Measurements from ENCODE around the gene DHX34.
"Not testable (repeated sequence)": the region's sequence is repeated elsewhere in the genome, so short reads cannot be mapped to it uniquely, and the experiment has no call there.

Gene DHX34, protein sequence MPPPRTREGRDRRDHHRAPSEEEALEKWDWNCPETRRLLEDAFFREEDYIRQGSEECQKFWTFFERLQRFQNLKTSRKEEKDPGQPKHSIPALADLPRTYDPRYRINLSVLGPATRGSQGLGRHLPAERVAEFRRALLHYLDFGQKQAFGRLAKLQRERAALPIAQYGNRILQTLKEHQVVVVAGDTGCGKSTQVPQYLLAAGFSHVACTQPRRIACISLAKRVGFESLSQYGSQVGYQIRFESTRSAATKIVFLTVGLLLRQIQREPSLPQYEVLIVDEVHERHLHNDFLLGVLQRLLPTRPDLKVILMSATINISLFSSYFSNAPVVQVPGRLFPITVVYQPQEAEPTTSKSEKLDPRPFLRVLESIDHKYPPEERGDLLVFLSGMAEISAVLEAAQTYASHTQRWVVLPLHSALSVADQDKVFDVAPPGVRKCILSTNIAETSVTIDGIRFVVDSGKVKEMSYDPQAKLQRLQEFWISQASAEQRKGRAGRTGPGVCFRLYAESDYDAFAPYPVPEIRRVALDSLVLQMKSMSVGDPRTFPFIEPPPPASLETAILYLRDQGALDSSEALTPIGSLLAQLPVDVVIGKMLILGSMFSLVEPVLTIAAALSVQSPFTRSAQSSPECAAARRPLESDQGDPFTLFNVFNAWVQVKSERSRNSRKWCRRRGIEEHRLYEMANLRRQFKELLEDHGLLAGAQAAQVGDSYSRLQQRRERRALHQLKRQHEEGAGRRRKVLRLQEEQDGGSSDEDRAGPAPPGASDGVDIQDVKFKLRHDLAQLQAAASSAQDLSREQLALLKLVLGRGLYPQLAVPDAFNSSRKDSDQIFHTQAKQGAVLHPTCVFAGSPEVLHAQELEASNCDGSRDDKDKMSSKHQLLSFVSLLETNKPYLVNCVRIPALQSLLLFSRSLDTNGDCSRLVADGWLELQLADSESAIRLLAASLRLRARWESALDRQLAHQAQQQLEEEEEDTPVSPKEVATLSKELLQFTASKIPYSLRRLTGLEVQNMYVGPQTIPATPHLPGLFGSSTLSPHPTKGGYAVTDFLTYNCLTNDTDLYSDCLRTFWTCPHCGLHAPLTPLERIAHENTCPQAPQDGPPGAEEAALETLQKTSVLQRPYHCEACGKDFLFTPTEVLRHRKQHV

DNA sequence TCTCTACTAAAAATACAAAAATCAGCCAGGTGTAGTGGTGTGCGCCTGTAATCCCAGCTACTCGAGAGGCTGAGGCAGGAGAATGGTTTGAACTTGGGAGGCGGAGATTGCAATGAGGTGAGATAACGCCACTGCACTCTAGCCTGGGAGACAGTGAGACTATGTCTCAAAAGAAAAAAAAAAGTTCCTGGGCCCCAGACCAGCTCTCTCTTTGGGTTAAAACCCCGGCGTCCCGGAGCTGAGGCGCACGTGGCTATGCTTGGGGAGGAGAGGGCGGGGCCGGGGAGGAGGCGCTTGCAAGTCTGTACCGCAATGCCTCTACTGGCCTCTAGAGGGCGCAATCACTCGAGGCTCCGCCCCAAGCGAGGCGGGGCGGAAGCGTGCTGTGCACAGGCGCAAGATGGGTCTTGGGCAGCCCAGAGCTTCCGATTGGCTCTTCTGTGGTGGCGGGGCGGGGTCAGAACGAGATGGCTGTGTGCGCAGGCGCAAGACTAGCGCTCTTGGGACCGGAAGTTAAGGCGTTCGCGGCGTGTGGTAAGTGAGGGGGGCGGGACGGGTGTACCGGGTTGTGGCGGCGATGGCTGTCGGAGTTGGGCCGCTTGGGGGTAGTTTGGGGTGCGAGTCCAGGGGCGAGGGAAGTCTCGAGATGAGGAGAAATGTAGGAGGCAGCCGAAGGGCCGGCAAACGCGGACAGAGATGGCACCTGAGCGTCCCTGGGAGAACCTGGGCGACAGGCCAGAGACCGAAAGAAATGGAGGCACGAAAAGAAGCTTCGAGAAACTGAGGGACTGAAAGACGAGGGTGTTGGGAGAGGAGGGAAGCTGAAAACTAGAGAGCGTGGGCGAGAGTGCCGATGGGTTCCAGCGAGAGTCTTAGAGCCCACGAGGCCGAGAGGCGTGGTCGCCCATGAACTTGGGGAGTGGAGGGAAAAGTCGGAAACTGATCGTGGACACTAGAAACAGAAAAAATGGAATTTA, at the start of gene DHX34:
Gene DHX34, plus strand, starts transcription at position 497 of the 977 bp plus-strand sequence. CDS start 3,716 bp downstream, outside the sequence.
- peak; percentile 96 for DNase-seq

DNA sequence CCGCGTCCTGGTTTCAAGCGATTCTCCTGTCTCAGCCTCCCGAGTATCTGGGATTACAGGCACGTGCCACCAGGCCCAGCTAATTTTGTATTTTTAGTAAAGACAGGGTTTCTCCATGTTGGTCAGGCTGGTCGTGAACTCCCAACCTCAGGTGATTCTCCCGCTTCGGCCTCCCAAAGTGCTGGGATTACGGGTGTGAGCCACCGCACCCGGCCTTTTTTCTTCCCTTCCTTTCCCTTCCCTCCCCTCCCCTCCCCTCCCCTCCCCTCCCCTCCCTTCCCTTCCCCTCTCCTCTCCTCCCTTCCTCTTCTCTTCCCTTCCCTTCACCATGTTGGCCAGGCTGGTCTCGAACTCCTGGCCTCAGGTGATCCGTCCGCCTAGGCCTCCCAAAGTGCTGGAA, 48.2 kb upstream of the DHX34 start:
- not testable (repeated sequence) for DNase-seq

DNA sequence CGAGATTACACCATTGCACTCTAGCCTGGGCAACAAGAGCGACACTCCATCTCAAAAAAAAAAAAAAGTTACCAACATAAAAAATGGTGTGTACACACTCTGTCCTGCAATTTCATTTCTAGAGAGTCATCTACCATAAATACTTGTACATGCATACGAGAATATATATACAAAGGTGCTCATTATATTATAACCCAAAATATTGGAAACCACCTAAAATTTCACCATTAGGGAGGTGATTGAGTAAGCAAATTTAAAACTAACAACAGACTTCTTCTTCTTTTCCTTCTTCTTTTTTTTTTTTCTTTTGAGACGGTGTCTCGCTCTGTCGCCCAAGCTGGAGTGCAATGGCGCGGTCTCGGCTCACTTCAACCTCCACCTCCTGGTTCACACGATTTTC, 46.9 kb upstream of the DHX34 start:
- DNase-seq, result no peak

DNA sequence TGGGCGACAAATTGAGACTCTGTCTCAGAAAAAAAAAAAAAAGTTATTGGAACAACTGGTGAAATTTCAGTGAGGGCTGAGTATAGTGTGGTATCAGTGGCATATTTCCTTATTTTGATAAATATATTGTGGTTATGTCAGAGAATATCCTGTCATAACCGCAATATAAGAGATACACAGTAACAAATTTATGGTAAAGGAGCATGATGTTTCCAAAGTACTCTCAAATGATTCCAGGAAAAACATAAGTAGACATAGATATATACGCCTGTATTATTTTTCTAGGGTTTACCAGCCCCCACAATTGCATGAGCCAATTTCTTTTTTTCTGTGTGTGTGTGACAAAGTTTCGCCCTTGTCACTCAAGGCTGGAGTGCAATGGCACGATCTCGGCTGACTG, 45.1 kb upstream of the DHX34 start:
- DNase-seq, result no peak

DNA sequence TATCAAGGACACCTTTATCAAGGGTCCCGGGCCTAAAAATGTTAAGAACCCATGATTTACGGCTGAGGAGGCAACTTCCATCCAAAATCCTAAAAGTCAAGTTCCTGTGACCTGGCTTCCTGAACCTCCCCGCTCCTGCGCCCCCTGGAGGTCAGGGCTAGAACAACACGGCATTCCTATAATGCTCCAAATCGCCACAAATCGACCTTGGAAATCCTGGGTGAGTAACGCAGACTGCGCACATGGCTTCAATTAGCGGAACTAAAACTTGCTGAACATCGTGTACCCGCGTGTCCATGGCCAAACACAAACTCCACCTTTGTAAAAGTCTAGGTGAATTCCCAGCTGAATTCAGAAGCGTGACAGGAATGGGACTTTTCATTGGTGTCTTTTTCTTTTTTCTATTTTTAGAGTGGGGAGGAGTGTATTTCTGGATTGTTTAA, 43.8 kb upstream of the DHX34 start:
- DNase-seq, result peak; percentile 53

DNA sequence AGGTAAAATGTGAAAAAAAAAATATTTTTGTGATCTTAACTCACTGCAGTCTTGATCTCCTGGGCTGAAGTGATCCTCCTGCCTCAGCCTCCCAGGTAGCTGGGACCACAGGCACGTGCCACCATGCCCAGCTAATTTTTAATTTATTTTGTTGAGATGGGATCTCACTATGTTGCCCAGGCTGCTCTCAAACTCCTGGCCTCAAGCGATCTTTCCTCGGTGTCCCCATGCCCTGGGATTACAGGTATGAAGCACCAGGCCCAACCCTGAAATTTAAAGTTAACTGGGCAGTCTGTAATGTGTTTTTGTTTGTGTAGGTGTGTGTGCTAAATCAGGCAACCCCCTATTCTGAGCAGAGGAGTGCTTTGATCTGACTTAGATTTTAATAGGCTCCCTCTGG, 42.8 kb upstream of the DHX34 start:
- no peak for DNase-seq

DNA sequence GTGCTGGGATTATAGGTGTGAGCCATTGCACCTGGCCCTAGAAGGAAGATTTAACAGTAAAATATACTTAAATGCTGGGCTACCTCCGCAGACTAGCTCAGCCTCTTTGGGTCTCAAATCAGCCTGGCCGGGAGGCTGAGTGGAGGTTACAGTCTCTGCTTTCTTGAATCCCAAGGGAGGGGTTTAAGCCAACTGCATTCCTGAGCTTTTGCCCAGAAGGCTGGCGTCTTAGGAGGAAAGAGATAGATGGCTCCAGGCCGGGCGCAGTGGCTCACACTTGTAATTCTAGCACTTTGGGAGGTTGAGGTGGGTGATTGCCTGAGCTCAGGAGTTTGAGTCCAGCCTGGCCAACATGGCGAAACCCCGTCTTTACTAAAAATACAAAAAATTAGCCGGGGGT, 40.1 kb upstream of the DHX34 start:
- no peak for DNase-seq

DNA sequence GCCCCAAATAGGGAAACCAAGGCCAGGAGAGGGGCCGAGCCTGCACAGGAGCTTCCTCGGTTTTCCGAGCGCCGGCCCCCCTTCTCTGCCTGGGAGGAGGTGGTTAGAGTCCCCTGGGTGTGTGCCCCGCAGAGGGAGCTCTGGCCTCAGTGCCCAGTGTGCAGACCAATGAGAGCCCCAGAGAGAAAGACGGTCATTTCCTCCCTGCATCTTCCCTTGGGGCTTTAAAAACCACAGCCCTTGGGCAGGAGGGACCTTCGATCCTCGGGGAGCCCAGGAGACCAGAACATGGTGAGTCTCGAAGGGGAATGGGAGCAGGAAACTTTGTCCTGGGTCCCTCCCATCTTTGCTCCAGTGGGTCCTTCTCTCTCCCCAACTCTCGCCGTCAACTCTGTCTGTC, 39.5 kb upstream of the DHX34 start, which contains the start of gene C5AR1:
Gene C5AR1, plus strand, starts transcription at position 254 of the 400 bp plus-strand sequence. Its CDS starts 35 bp downstream, at position 289.
- no peak for DNase-seq

DNA sequence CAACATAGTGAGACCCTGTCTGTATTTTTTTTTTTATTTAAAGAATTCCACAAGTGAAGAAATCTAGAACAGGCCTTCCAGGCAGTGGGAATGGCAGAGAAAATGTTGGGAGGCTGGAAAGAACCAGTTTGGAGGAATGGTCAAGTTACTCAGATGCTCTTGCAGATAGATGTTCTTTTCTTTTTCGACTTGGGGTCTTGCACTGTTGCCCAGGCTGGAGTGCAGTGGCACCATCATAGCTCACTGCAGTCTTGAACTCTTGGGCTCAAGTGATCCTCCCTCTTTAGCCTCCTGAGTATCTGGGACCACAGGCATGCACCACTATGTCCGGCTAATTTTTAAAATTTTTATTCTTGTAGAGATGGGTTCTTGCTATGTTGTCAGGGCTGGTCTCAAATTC, 38.8 kb upstream of the DHX34 start:
- no peak for DNase-seq

DNA sequence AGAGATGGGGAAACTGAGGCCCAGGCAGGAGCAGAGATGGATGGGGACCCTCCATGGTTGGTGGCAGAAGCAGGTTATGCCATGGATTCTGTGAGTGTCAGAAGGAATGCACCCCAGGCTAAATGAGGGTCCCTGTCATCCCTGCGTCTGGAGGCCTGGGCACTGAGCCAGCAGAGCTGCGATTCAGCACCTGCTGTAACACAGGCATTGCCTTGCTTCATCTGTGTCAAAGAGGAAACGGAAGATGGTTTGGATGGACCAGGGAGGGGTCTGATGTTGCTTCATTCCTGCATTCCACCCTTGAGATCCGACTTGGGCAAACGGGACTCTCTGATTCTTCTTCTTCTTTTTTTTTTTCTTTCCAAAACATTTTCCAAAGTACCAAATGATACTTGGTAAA, 38.3 kb upstream of the DHX34 start:
- no peak for DNase-seq

DNA sequence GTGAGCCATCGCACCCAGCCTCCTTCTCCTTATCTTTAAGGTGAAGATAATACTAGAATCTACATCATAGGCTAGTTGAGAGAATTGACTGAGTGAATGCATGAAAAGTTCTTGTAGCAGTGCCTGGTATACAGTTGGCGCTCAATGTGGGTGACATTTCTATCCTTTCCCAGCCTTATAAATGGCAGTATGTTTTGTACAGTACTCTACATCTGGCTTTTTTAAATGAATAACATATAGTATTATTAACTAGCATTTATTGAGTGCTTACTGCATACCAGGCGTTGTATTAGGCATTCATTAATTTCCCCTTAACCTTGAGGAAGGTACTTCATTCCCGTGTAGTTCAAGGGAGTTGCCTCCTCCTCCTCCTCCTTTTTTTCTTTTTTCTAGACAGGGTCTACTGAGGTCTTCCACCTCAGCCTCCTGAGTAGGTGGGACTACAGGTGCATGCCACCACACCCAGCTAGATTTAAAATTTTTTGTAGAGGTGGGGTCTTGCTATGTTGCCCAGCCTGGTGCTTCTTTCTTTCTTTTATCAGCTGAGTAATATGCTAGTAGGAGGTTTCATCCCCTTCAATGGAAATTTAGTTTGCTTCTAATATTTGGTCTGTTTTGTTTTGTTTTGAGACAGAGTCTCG, 36.6 kb upstream of the DHX34 start:
- DNase-seq, result no peak

DNA sequence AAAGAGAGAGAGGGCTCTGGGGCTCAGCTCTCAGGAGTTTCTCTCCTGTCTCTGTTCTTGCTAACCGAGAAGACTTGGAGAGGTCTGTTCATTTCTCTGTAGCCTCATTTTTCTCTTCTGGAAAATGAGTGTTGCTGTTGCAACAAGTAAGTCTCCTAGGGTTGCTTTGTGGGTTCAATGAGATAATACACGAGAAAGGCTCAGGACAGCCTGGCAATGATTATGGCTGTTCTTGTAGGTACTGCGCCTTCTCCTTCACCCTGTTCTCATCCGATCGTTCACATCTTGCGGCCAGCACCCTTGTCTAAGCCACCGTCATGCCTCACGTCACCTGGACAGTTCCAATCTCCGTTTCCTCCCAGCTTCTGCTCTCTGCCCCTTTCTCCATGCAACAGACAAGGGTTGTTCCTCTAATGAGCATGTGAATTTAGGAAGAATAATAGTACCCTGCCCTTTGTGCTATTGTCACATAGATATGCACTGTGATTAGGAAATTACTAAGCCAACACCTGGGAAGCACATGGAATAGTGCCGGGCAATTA, 35.3 kb upstream of the DHX34 start:
- DNase-seq, result no peak

DNA sequence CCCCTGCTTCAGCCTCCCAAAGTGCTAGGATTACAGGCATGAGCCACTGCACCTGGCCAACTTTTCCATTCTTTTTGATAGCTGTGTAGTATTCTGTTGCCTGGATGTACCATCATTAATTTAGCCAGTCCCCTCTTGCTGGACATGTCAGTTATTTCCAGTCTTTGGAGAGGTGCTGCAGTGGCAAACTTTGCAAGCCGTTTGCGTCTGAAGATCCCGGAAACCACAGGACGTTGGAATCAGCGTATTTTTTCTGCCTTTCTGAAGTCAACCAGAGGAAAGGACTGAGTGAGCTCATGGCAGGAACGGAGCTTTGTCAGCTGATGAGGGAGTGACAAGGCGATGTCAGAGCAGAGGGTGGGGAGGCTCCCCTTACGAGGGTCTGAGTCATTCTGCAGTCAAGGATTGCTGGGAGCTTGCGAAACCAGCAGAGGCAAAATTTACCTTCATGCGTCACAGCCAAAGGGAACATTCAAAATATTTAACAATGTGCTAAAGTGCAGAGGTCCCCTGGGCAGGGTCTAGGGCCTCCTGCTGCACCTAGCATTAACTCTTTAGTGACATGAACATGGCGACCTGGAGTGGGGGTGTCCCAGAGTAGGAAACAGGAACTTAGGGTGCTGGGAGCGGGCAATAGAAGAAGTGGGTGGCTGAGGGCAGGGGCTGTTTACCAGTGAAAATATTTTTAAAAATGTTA, 33.8 kb upstream of the DHX34 start:
- DNase-seq, result no peak

DNA sequence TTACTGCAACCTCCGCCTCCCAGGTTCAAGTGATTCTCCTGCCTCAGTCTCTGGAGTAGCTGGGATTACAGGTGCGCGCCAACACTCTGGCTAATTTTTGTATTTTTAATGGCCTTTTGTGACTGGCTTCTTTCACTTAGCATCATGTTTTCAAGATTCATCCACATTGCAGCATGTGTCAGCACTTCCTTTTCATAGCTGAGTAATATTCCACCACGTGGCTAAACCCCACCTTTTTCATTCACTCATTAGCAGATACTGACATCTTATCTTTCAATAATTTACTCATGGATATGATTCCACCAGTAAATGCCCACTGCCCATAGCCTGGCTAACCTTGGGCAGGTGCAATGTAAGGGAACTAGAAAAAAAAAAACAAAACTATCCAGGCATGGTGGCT, 32.6 kb upstream of the DHX34 start:
- DNase-seq, result no peak

DNA sequence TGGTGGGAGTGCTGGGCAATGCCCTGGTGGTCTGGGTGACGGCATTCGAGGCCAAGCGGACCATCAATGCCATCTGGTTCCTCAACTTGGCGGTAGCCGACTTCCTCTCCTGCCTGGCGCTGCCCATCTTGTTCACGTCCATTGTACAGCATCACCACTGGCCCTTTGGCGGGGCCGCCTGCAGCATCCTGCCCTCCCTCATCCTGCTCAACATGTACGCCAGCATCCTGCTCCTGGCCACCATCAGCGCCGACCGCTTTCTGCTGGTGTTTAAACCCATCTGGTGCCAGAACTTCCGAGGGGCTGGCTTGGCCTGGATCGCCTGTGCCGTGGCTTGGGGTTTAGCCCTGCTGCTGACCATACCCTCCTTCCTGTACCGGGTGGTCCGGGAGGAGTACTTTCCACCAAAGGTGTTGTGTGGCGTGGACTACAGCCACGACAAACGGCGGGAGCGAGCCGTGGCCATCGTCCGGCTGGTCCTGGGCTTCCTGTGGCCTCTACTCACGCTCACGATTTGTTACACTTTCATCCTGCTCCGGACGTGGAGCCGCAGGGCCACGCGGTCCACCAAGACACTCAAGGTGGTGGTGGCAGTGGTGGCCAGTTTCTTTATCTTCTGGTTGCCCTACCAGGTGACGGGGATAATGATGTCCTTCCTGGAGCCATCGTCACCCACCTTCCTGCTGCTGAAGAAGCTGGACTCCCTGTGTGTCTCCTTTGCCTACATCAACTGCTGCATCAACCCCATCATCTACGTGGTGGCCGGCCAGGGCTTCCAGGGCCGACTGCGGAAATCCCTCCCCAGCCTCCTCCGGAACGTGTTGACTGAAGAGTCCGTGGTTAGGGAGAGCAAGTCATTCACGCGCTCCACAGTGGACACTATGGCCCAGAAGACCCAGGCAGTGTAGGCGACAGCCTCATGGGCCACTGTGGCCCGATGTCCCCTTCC, 28.9 kb upstream of the DHX34 start:
- DNase-seq, result no peak

DNA sequence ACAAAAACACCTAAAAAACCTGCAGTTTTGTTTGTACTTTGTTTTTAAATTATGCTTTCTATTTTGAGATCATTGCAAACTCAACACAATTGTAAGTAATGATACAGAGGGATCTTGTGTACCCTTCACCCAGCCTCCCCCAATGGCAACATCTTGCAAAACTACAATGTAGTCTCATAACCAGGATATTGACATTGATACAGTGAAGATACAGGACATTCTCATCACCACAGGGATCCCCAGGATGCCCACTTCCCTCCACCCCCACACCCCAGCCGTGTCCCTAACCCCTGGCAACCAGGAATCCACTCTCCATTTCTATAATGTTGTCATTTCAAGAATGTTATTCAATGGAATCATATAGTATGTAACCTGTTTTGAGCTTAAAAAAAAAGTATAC, 27.5 kb upstream of the DHX34 start:
- DNase-seq, result no peak

DNA sequence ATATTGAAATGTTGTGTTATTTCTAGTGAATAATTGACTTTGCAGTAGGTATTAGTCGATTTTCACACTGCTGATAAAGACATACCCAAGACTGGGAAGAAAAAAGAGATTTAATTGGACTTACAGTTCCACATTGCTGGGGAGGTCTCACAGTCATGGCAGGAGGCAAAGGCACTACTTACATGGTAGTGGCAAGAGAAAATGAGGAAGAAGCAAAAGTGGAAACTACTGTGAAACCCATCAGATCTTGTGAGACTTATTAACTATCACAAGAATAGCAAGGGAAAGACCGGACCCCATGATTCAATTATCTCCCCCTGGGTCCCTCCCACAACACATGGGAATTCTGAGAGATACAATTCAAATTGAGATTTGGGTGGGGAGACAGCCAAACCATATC, 27.1 kb upstream of the DHX34 start:
- DNase-seq, result no peak

DNA sequence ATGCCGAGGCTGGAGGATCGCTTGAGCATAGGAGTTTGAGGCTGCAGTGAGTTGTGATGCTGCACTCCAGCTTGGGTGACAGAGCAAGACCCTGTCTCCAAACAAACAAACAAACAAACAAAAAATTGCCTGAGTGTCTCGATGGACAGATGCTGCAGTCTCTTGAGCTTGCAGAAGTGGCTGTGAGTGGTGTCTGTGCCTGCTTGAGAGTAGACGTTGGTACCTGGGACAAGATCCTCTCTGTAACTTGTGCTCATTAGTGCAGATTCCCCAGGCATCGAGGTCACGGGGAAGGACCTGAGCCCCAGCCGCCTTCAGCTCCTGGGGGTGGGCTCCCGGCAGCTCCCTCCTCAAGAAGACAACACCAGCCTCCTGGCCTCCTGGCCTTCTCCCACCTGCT, 25.7 kb upstream of the DHX34 start:
- DNase-seq, result no peak

DNA sequence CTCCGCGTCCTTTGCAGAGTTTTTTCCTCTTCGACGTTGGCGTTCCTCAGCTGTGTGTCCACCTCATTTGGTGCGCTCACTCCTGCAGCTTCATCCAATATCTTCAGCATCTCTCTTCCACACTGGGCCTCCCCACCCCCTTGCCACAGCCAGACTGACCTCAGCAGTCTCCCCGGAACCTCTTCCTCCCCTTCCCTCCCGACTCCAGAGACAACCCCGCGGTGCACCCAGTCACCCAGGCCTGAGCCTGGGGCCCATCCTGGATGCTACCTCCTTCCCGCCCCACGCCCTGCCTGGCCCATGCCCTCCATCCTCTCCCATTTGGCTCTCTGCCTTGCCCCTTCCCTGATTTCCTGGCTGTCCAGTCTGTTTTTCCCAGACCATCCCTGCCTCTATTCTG, 25.2 kb upstream of the DHX34 start:
- no peak for DNase-seq

Measured in retina (tissue), 1 donor.